Measurements from ENCODE around the gene RAD51C. TPM values are rescaled to one million over a fixed set of nuclear protein-coding genes. Genes with fewer than 3 reads are reported as not detected.
"Not testable (repeated sequence)": the region's sequence is repeated elsewhere in the genome, so short reads cannot be mapped to it uniquely, and the experiment has no call there.

The RAD51C gene
- total RNA-seq, 1 experiment from 2014 or later: 76.2 TPM

GRCh38 chr17:58730937-58731336, 38.5 kb downstream of the RAD51C start:
- no peak for DNase-seq (ENCODE audit: extremely low read depth, low read depth)

- no peak for DNase-seq (ENCODE audit: extremely low read depth, low read depth)
Measured at GRCh38 chr17:58734040-58734439, 41.6 kb downstream of the RAD51C start.

- no peak for DNase-seq (ENCODE audit: extremely low read depth, low read depth)
Measured at GRCh38 chr17:58734811-58735210, 42.4 kb downstream of the RAD51C start.

- peak; percentile 24 for DNase-seq (ENCODE audit: extremely low read depth, low read depth)
Measured at GRCh38 chr17:58741121-58741625, 48.8 kb downstream of the RAD51C start.

GRCh38 chr17:58747674-58748073, 55.3 kb downstream of the RAD51C start:
- DNase-seq (ENCODE audit: extremely low read depth, low read depth): no peak

GRCh38 chr17:58749627-58750026, 57.2 kb downstream of the RAD51C start:
- not testable (repeated sequence) for DNase-seq (ENCODE audit: extremely low read depth, low read depth)

- no peak for DNase-seq (ENCODE audit: extremely low read depth, low read depth)
Measured at GRCh38 chr17:58753026-58753425, 60.6 kb downstream of the RAD51C start.

GRCh38 chr17:58755269-58755576, 62.8 kb downstream of the RAD51C start:
- DNase-seq (ENCODE audit: extremely low read depth, low read depth): no peak

- DNase-seq (ENCODE audit: extremely low read depth, low read depth): peak; percentile 42
Measured at GRCh38 chr17:58755577-58756245, 63.3 kb downstream of the RAD51C start, which contains the start of gene PPM1E. Gene PPM1E (plus strand): TSS chr17:58755854.

GRCh38 chr17:58756246-58757161, 64.1 kb downstream of the RAD51C start:
- no peak for DNase-seq (ENCODE audit: extremely low read depth, low read depth)

GRCh38 chr17:58757162-58757613, 64.8 kb downstream of the RAD51C start:
- no peak for DNase-seq (ENCODE audit: extremely low read depth, low read depth)

- no peak for DNase-seq (ENCODE audit: extremely low read depth, low read depth)
Measured at GRCh38 chr17:58758890-58759289, 66.5 kb downstream of the RAD51C start.

GRCh38 chr17:58759522-58759921, 67.1 kb downstream of the RAD51C start:
- no peak for DNase-seq (ENCODE audit: extremely low read depth, low read depth)

- no peak for DNase-seq (ENCODE audit: extremely low read depth, low read depth)
Measured at GRCh38 chr17:58760248-58760647, 67.8 kb downstream of the RAD51C start.

GRCh38 chr17:58763263-58763662, 70.9 kb downstream of the RAD51C start:
- DNase-seq (ENCODE audit: extremely low read depth, low read depth): no peak

GRCh38 chr17:58764373-58764772, 72.0 kb downstream of the RAD51C start:
- DNase-seq (ENCODE audit: extremely low read depth, low read depth): no peak

- not testable (repeated sequence) for DNase-seq (ENCODE audit: extremely low read depth, low read depth)
Measured at GRCh38 chr17:58778482-58778881, 86.1 kb downstream of the RAD51C start.

GRCh38 chr17:58779446-58779845, 87.0 kb downstream of the RAD51C start:
- DNase-seq (ENCODE audit: extremely low read depth, low read depth): no peak

- no peak for DNase-seq (ENCODE audit: extremely low read depth, low read depth)
Measured at GRCh38 chr17:58783380-58783779, 91.0 kb downstream of the RAD51C start.

GRCh38 chr17:58785097-58785496, 92.7 kb downstream of the RAD51C start:
- no peak for DNase-seq (ENCODE audit: extremely low read depth, low read depth)
